Right cardiac atrium (tissue), 5 donors: ENCODE measurements around the gene MTNR1B. TPM values are rescaled to one million over a fixed set of nuclear protein-coding genes. Genes with fewer than 3 reads are reported as not detected.

Experiments used
- ATAC-seq, 2 donors: fragments of 200-7000 bp; cut with Tn5 transposase; one replicate each; pipeline versions ENCODE4 v1.8.0 to v1.9.1; 2020; ENCODE audit warnings: moderate library complexity in 2 of 2, mild to moderate bottlenecking in 1 of 2
- DNase-seq, 3 donors: peaks; one replicate each; pipeline ENCODE4 v3.0.0-alpha.2; 2020
- H3K27ac ChIP-seq: one replicate; pipeline ENCODE4 v1.5.1; 2013; ENCODE audit warnings: mild to moderate bottlenecking, low read length, control low read depth, moderate library complexity
- H3K27me3 ChIP-seq: one replicate; pipeline ENCODE4 v1.6.1; 2013; ENCODE audit not compliant: control insufficient read depth, insufficient read depth
- H3K4me1 ChIP-seq: one replicate; pipeline ENCODE4 v1.6.1; 2013; ENCODE audit warnings: low read length; ENCODE audit not compliant: control insufficient read depth, insufficient read depth
- H3K4me3 ChIP-seq: one replicate; pipeline ENCODE4 v1.5.1; 2013; ENCODE audit warnings: low read length, control low read depth
- H3K9me3 ChIP-seq: one replicate; pipeline ENCODE4 v1.6.1; 2013; ENCODE audit warnings: low read length; ENCODE audit not compliant: control insufficient read depth
- WGBS: extraction: QIAGEN DNeasy Blood & Tissue Kit; methylation state at CpG from one replicate; pipeline ENCODE4 v1.1.7; 2013; 5-methylcytosine and 5-hydroxymethylcytosine counted together
- intact Hi-C, 4 donors: fragments of 100-400 bp; cut with DNase I; formaldehyde crosslinking; loops; one replicate each; pipeline versions ENCODE4 v1.11.0 to v1.14.0; 2022 to 2023
- polyA plus RNA-seq: library from polyadenylated mRNA; stranded (reverse); fragments of 200-250 nt; gene quantifications from one replicate; pipeline ENCODE4 v1.2.3, GENCODE V29; 2013
- total RNA-seq, 4 donors: library from RNA; stranded (reverse); fragmentation: NEBNext Ultra II Directional; extraction: Animal tissue kit (Norgen Biotek cat#: 25700); gene quantifications; one replicate each; pipeline ENCODE4 v1.2.1, GENCODE V29; 2021
- donor health status: healthy with polysubstance abuse.
- donor health status: DM: no; HTN: yes; CAD: no.
- donor health status: DM: no; HTN: no; CAD: no.
- donor health status: DM: no; HTN: yes; CAD: no; lungs with severe emphysema.
- donor health status: DM: yes; HTN: yes; CAD: no.

Gene MTNR1B
- total and polyA plus RNA-seq, 5 donors = not detected

DNA sequence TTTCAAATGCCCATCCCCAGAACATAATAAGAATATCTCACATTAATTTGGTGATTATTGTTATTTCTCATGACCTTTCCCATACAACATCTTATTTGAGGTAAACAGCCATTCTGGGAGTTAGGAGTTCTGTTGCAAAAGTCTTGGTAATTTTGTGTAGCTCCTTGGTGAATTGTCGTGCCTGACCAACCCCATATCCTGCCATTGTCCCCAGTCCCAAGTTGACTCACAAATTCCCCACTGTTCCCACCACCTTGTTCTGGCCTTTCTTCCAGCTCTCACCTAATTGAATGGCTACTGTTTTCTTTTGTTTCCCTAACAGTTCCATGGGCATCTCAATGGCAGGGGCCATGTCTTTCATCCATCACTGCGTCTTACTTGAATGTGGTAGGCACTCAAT, 8.0 kb downstream of the MTNR1B start:
- no peaks in the 10 kb centered on the region for H3K9me3 ChIP-seq
- ATAC-seq = no peak
- intact Hi-C loops = no loop called here
- H3K27me3 ChIP-seq = no peaks in the 10 kb centered on the region
- no peak for DNase-seq
- H3K4me1 ChIP-seq = no peaks in the 10 kb centered on the region
- no peak overlapping the region for H3K27ac ChIP-seq
- H3K4me3 ChIP-seq = no peak overlapping the region
- WGBS = 71% methylated on average over 2 of the region's 2 CpGs

DNA sequence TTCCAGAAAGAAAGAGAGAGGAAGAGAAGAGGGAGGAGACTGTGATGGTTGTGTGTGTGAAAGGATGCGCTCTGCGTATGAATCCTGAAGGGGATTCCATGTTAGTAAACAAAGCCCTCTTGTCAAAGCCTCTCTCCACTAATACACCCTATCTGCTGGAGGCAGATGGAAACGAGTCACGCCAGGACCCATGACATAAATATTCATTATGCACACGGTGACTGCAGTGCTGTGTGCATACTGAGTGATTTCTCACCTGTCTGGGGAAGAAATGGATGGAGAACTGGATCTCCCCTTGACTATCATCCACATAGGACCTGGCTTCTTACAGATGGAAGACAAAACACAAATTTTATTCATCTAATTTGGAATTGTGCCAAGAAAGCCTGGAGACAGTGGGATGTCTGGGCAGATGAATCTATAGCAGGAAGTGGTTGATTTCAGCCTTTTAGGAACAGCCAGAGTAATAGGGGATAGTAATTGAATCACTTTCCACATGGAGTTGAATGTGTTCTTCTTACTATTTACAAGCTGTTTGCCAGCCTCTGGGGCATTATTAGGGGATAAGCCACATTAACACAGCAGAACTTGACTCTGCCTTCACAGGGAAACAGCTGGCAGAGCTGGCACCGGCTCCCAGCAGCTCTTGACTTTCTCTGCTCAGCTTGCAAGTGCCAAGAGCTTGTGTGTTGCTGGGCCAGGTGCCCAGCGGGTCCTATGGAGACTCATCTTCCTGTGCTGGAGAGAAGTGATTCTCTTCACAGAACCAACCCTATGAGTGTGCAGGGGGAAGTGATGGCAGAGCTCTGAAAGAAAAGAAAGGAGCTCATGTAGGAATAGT, 9.0 kb downstream of the MTNR1B start:
- intact Hi-C loops = no loop called here
- DNase-seq = peak; percentile 42 to 74 (median 74)
- H3K4me1 ChIP-seq = no peaks in the 10 kb centered on the region
- peak; percentile 53 to 64 for ATAC-seq
- WGBS = 71% methylated on average over 7 of the region's 7 CpGs
- H3K4me3 ChIP-seq = no peak overlapping the region
- H3K9me3 ChIP-seq = no peaks in the 10 kb centered on the region
- no peaks in the 10 kb centered on the region for H3K27me3 ChIP-seq
- no peak overlapping the region for H3K27ac ChIP-seq

DNA sequence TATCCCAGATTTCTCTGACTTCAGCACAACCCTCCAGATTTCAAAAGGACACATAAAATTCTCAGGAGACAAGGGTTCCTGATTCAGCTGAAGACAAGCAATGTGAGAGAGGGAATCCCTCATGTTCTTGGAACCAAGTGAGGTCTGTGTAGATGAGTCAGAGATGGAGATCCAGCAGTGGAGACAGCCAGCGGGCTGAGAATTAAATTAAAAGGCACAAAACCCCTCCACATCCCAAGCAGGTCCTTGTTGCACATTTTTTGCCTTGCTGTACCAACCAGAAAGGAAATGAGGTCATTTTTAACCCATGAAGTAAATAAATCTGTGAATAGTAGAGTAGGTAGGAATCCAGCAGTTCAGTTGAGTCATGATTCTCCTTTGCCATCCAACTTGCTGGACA, 9.7 kb downstream of the MTNR1B start:
- intact Hi-C loops = no loop called here
- DNase-seq = no peak
- no peak for ATAC-seq
- Histone ChIP-seq H3K27me3 (no peaks in the 10 kb centered on the region), H3K9me3 (no peaks in the 10 kb centered on the region), H3K4me1 (no peaks in the 10 kb centered on the region), H3K27ac (no peak overlapping the region), H3K4me3 (no peak overlapping the region)
- WGBS = 81% methylated on average over 1 of the region's 1 CpG

DNA sequence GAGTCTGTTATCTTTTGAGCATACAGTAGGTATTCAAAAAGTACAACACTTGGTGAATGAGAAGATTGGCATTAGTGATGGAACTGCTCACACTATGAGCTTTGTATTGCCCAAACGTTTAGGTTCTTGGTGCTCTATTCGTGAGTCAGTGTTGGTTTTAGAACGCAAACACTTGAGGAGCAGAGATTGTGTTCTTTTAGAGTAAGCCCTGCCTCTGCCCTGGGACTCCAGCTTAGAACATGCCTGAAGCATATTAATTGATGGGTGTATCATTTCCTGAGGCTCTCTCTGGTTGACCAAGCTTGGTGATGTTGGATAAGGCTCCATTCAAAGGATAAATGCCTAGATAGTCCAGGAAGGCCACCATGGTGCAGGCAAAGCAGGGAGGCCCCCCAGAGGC, 10.9 kb downstream of the MTNR1B start:
- ATAC-seq (no peak), DNase-seq (no peak)
- no peaks in the 10 kb centered on the region for H3K9me3 ChIP-seq
- no peak overlapping the region for H3K4me3 ChIP-seq
- H3K4me1 ChIP-seq = no peaks in the 10 kb centered on the region
- WGBS = 78% methylated on average over 3 of the region's 3 CpGs
- no peak overlapping the region for H3K27ac ChIP-seq
- intact Hi-C loops = no loop called here
- H3K27me3 ChIP-seq = no peaks in the 10 kb centered on the region

DNA sequence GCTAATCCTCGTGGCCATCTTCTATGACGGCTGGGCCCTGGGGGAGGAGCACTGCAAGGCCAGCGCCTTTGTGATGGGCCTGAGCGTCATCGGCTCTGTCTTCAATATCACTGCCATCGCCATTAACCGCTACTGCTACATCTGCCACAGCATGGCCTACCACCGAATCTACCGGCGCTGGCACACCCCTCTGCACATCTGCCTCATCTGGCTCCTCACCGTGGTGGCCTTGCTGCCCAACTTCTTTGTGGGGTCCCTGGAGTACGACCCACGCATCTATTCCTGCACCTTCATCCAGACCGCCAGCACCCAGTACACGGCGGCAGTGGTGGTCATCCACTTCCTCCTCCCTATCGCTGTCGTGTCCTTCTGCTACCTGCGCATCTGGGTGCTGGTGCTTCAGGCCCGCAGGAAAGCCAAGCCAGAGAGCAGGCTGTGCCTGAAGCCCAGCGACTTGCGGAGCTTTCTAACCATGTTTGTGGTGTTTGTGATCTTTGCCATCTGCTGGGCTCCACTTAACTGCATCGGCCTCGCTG, 12.1 kb downstream of the MTNR1B start:
- DNase-seq = no peak
- ATAC-seq = no peak
- intact Hi-C loops = no loop called here
- H3K4me3 ChIP-seq = no peak overlapping the region
- H3K27ac ChIP-seq = no peak overlapping the region
- H3K4me1 ChIP-seq = no peaks in the 10 kb centered on the region
- 96% methylated on average over 24 of the region's 24 CpGs for WGBS
- no peaks in the 10 kb centered on the region for H3K9me3 ChIP-seq
- no peaks in the 10 kb centered on the region for H3K27me3 ChIP-seq

DNA sequence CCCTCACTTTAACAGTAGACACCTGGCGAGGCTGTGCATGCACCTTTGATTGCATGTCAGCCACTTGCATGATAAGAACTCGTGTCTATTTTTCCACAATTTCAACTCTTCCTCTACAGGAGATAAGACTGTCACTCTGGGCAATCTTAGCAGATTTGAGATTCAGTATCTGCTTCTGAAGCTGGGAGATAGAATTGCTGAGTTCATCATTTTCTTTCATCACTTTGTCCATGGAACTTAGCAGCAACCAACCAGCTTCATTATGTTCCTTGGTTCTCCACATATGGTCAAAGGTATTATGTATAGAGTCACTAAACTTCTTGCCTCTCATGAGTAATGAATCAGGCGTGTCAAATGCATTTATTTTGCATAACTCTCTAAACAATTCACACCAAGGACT, 17.1 kb downstream of the MTNR1B start:
- Histone ChIP-seq H3K27me3 (no peaks in the 10 kb centered on the region), H3K9me3 (no peaks in the 10 kb centered on the region), H3K4me1 (no peaks in the 10 kb centered on the region), H3K27ac (no peak overlapping the region), H3K4me3 (no peak overlapping the region)
- ATAC-seq (no peak), DNase-seq (no peak)
- 56% methylated on average over 3 of the region's 3 CpGs for WGBS
- intact Hi-C loops = no loop called here

DNA sequence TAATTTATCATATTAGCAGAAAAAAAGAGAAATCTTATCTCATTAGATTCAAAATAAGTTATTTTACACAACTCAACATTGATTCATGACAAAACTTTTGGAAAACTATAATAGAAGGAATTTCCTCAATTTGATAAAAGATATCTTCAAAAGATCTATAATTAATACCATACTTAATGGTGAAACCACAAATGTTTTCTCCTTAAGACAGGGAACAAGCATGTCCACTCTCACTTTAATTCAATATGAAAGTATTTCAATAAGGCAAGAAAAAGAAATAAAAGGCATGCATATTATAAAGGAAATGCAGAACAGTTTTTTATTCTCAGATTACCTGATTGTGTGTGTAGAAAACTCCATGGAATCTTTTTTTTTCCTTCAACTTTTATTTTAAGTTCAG, 23.6 kb downstream of the MTNR1B start:
- H3K9me3 ChIP-seq = no peaks in the 10 kb centered on the region
- ATAC-seq (no peak), DNase-seq (no peak)
- no peaks in the 10 kb centered on the region for H3K4me1 ChIP-seq
- H3K27ac ChIP-seq = no peak overlapping the region
- H3K27me3 ChIP-seq = no peaks in the 10 kb centered on the region
- no peak overlapping the region for H3K4me3 ChIP-seq
- intact Hi-C loops = no loop called here

DNA sequence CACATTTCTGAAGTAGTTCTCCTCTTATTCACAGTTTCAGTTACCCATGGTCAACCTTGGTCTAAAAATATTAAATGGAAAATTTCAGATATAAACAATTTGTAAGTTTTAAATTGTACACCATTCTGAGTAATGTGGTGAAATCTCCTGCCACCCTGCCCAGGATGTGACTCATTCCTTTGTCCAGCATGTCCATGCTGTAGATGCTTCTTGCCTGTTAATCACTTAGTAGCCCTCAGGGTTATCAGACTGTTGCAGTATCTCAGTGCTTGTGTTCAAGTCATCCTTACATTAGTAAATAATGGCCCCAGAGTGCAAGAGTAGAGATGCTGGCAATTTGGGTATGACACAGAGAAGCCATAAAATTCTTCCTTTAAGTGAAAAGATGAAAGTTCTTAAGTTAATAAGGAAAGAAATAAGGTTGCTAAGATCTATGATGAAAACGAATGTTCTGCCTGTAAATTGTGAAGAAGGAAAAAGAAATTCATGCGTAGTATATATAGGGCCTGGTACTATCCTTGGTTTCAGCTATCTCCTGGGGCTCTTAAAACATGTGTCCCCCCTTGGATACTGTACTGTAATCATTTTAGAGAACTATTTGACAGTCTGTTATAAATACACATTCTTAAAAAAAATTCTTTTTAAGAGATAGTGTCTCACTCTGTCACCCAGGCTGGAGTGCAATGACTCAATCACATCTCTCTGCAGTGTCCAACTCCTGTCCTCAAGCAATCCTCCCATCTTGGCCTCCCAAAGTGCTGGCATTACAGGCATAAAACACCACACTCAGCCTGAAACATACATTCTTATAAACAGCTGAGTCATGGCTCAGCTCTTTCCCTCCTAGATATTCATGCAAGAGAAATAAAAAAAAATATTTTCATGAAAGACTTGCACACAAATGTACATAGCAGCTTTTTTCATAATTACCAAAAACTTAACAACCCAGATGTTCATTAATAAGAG, 31.3 kb downstream of the MTNR1B start:
- no peaks in the 10 kb centered on the region for H3K4me1 ChIP-seq
- ATAC-seq (no peak), DNase-seq (no peak)
- intact Hi-C loops = no loop called here
- H3K27me3 ChIP-seq = no peaks in the 10 kb centered on the region
- WGBS = 70% methylated on average over 2 of the region's 2 CpGs
- no peak overlapping the region for H3K4me3 ChIP-seq
- H3K27ac ChIP-seq = no peak overlapping the region
- H3K9me3 ChIP-seq = peaks cover 2% of the 10 kb centered on the region

DNA sequence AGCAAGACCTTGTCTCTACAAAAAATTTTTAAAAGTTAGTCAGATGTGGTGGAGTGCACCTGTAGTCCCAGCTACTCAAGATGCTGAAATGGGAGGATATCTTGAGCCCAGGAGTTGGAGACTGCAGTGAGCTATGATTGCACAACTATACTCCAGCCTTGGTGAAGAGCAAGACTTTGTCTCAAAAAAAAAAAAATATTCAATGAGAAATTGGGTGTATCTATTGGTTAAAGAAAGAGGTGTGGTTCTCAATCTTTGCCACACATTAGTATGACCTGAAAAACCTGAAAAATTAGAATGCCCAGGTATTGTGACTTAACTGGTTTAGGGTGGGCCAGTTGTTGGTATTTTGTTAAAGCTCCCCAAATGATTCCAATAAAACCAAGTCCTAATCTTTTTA, 32.4 kb downstream of the MTNR1B start:
- Histone ChIP-seq H3K27ac (no peak overlapping the region), H3K27me3 (no peaks in the 10 kb centered on the region), H3K4me1 (no peaks in the 10 kb centered on the region), H3K4me3 (no peak overlapping the region), H3K9me3 (peaks cover 2% of the 10 kb centered on the region)
- intact Hi-C loops = no loop called here
- ATAC-seq = no peak
- no peak for DNase-seq

DNA sequence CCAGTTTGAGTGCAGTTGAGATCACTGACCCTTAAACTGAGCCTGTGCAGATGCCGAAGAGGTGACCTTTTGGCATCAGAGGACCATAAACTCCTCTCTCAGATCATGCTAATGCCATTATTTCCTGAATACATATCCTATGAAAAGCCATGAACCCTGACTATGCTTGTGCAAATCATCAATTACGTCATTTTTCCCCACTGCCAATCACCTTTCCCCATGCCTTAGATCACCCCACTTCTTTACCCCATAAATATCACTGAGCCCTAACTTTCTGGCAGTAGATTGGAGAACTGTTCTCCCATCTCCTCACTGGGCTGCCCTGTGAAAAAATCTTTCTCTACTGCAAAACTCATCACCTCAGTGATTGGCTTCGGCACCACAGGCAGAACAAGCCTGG, 32.9 kb downstream of the MTNR1B start:
- 68% methylated on average over 3 of the region's 3 CpGs for WGBS
- no peak overlapping the region for H3K27ac ChIP-seq
- ATAC-seq = no peak
- H3K27me3 ChIP-seq = no peaks in the 10 kb centered on the region
- DNase-seq = no peak
- intact Hi-C loops = no loop called here
- H3K4me3 ChIP-seq = no peak overlapping the region
- no peaks in the 10 kb centered on the region for H3K4me1 ChIP-seq
- H3K9me3 ChIP-seq = peaks cover 2% of the 10 kb centered on the region

DNA sequence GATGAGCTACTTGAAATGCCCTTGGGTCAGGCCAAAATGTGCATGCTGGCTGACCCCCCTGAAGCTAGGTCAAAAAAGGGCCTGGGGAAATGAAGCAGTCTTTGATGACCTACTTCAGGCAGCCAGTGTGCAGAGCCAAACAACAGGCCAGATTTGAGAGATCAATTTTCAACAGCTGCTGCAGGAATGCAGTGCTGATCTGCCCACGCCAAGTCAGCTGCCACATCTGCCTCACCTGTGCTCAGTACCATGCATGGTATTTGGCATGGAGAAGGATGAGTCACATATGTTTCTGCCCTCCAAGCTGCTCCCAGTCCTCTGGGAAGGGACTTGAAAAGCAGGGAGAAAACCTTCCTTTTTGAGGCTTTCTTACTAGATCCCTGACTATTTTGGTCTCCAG, 35.8 kb downstream of the MTNR1B start:
- intact Hi-C loops = no loop called here
- DNase-seq (no peak), ATAC-seq (no peak)
- H3K27ac ChIP-seq = no peak overlapping the region
- no peaks in the 10 kb centered on the region for H3K27me3 ChIP-seq
- H3K9me3 ChIP-seq = peaks cover 2% of the 10 kb centered on the region
- no peak overlapping the region for H3K4me3 ChIP-seq
- no peaks in the 10 kb centered on the region for H3K4me1 ChIP-seq
- 54% methylated on average over 1 of the region's 1 CpG for WGBS
